HL-60/S4 treated with phorbol 12-myristate 13-acetate at 8.2 ng/mL for 4 days and 3 days (cell line): ENCODE results near the gene MAD1L1.
"Not testable (repeated sequence)": the region's sequence is repeated elsewhere in the genome, so short reads cannot be mapped to it uniquely, and the experiment has no call there.

Experiments used
- in situ Hi-C: fragments of 300-500 bp; cut with MboI; formaldehyde crosslinking; loops from 2 replicates; pipeline ENCODE4 v1.15.0; 2022; ENCODE audit warnings: low sequenced_read_pairs

The MAD1L1 gene

DNA sequence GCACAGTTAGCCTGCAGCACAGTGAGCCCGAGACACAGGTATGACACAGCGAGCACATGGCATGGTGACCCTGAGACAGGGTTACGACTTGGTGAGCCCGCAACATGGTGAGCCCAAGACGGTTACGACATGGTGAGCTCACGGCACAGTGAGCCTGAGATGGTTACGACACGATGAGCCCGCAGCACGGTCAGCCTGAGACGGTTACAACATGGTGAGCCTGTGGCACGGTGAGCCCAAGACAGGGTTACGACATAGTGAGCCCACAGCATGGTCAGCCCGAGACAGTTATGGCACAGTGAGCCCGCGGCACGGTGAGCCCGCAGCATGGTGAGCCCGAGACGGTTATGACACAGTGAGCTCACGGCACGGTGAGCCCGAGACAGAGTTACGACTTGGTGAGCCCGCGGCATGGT is 156.1 kb downstream of the MAD1L1 start:
- in situ Hi-C loops: no loop called here

DNA sequence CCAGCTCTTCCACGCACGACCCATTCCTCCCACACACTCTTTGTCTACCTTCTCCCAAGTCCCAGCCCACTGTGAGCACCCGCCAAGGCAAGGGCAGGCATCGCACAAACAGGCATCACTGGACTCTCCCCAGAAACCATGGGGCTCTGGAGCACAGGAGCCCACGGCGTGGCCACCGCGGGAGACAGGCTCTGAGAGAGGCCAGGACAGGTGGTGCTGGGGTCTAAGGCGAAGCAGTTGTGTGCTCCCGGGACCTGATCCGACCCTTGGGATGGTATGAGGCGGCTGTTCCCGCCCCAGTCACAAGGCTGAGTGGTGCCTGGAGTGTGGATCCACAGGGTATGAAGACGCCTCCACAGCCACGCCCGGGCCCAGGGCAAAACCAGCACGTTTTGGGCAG is 156.9 kb downstream of the MAD1L1 start:
- in situ Hi-C loops: no loop called here

DNA sequence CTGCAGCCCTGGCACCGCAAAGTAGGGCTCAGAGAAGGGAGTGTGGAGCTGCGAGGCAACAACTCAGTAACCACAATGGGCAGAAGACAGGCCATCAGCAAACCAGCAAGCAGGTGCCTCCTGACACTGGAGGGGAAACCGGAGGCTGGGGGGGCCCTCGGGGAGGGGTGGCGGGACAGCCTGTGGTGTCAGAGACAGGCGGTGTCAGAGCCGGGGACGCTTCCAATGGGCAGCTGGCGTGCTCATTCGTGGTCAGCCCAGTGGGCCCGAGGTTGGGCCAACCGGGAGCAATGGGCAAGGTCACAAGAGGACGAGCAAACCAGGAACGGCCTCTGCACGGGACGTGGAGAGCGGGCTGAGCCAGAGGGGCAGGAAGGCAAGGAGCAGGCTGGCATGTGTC is 158.1 kb downstream of the MAD1L1 start:
- in situ Hi-C loops: no loop called here

DNA sequence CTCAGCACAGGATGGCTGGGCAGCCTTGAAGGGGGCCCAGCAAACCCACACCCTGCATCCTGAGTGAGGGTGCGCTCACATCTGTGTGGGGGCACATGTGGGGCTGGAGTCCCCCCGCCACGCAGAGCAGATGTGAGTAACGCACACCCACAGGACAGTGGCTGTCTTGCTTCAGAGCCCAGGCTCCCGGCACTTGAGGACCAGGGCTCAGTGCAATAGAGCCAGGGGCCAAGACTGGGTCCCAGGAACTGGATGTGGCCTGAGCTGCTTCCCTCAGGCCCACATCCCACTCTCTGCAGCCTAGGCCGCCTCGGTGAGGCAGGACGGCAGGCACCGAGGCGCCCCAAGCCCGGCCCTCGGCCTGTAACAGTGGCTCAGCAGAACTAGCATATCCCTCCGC is 159.9 kb downstream of the MAD1L1 start:
- in situ Hi-C loops: no loop called here

DNA sequence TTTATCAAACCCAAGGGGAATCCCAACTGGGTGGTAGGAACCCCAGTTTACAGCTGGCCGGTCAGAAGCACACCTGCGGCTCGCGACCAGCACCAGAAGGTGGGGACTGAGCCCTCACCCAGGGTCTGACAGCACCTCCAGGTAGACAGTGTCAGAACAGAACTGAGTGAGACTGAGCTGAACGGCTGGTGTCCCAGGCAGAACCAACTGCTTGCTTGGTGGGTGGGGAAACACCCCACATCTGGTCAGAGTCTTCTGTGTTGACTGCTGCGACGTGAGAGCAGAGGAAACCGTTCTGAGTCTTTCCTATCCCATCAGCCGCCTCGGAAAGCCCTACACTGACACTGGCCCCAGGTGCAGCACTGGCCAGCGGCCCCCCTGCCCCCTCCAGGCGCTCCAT is 160.7 kb downstream of the MAD1L1 start:
- in situ Hi-C loops: no loop called here

DNA sequence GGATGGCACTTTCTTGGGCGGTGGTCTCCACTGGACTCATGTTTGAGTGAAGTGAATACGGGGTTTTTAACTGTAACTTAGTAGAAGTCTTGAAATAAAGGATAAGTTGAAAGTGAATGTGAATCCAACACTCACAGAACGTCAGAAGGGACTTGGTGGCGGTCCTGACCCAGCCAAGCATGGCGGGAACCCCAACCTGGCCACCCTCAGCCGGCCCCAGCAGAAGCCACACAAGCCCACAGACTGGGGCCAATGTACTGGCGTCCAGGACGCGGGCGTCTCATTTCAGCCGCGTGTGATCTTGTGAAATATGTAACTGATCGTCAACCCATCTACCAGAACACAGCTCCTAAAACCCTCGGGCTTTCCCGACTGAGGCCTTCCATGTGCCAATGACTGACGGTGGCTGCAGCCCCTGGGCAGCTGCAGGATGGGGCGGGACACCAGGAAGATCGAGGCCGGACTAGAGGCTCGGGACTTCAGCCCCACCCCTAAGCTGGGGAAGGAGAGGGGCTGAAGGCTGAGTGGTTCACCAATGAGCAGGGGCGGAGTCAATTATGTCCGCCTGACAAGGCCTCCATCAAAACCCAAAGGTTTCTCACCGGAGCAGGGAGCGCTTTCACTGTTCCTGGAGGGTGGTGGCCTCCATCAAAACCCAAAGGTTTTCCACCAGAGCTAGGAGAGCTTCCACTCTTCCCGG is 161.5 kb downstream of the MAD1L1 start:
- in situ Hi-C loops: no loop called here

DNA sequence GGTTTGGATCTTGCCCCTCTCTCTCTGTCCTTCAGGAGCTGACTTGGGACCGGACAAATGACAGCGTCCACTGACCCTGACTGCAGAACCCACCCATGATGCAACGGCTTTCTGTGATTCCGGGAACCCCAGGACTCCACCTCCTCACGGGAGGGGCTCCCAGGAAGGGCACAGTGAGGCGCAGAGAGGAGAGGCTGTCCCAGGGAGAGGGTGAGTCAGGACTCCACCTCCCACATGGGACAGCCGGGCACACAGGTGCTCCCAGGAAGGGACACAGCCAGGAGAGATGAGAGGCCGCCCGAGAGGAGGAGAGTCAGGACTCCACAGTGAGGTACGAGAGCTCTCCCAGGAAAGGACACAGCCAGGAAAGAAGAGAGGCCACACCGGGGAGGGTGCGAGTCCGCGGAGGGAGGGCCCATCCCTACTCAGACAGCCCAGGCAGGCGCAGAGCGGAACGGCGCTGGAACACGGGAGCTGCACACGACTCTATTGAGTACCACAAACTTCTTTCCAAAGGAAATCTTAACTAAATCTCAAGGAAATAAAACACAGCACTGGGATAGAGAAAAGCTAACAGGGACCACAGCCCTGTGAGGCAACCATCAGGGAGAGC is 162.5 kb downstream of the MAD1L1 start:
- in situ Hi-C loops: no loop called here

DNA sequence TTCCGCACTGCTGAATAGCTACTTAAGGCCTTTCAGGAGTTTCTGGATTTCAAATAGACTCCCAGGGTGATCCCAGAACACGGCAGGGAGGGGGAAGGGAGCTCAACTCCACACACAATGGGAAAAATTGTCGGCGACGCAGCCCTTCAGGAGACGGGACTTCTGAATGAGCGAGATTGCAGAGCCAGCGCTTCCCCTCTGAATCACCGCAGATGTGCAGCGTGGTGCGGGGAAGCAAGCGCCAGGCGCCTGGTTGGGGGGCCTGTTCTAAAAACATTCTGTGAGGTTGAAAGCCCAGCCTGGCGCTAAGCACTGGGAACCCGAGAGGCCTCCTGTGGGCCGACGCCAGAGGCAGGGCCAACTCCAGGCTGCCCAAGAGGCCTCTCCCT is 163.3 kb downstream of the MAD1L1 start:
- in situ Hi-C loops: no loop called here

DNA sequence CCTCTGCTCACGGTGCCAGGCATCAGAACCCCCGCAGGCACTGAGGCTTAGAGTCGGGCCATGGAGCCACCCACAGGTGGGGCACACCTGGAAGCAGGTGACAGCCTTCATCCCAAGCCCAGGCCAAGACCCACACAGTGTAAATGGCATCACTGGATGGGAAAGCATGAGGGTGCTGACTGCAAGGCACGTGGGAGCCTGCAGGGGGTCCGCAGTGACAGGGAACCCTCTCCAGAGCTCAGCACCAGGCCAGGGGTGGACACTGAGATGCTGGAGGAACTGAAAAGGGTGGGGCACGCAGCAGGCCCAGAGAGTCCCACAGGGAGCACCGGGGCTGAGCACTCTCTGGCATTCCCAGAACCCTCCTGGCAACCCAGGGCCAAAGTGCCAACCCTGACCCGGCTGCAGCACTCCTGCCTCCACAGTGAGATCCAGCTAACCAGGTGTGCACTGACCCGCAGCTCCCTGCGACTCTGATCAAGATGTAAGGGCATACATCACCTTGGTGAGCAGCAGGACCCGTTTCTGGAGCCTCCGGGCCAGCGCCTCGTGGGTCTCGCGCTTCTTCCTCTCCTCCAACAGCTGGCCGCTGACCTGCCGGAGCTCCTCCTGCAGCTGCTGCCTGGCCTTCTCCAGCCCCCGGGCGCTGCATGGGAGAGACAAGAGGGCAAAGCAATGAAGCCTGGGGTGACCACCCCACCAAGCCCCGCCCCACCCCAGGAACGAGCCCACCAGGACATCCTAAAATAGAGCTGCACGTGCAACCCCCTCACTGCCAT is 163.9 kb downstream of the MAD1L1 start:
- in situ Hi-C loops: no loop called here

DNA sequence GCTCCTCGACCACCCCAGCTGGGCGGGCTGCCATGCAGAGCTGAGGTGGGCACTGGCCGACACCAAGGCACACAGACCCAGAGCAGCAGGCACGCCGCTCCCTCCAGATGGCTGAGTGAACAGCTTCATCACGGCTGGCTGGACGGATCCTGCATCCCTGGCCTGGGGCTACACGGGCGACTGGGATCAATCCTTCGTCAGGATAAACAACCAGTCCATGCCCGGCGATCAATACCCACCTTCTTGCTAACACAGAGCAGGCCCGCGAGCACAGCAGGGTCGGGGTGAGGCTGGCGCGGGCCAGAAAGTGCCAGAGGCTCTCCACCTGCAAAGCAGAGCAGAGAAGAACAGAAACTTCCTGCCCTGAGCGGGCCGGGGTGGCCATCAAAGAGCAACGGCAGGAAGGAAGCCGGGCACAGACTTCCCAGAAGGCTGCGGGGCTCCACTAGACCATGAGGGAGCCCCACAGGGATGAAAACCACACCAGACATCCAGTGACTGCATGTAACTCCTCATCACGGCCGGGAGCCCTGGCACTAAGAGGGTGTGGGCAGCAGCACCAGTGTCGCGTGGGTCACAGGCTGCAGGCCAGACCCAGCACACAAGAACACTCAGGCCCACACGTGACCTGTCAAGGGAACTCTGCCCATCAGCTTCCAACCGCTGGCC is 166.4 kb downstream of the MAD1L1 start:
- in situ Hi-C loops: no loop called here

DNA sequence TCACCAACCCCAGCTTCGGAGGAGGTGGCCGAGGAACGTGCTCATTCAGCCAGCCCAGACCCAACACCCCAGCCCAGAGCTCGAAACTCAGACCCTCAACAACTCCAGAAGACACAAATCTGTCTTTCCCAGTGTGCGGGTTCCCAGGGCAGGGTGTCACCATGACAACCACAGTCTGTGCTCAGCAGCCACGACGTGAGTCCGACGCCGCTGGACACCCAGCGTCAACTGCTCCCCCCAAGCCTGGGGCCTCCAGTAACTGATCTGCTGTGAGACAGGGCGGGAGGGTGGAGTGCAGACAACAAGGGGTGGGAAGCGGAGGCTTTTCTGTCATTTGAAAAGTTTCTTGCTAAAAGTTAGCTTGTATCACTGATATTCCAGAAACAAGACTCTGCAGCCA is 167.2 kb downstream of the MAD1L1 start:
- in situ Hi-C loops: no loop called here

DNA sequence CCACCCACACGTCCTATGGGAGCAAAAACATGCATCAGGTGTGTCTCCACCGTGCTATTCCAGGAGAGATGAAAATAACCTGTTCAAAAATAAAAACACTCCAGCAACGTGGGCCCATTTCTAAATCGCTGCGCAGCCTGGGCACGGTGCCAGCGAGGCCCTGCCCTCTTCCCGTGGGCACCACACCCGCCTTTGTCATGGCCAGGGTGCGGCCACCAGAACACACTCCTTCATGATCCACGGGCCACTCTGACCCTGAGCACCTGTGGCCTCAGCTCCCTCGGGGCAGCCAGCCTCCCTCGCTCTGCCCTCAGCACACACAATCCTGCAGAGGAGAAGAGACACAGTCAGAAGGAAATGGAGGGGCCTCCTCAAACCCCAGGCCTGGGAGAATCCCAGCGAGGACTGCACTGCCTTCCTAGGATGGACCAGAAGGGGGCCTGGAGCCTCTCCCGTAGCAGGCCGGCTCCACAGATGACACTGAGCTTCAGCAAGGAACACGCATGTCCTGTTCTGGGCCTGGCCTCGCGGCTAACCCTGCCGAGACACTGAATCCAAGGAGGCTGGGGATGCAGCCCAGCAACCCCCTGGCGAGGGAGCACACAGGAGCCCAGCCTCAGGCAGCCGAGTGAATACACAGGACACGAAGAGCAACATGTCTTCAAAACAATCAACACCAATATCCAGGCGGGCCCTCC is 169.0 kb downstream of the MAD1L1 start:
- in situ Hi-C loops: no loop called here

DNA sequence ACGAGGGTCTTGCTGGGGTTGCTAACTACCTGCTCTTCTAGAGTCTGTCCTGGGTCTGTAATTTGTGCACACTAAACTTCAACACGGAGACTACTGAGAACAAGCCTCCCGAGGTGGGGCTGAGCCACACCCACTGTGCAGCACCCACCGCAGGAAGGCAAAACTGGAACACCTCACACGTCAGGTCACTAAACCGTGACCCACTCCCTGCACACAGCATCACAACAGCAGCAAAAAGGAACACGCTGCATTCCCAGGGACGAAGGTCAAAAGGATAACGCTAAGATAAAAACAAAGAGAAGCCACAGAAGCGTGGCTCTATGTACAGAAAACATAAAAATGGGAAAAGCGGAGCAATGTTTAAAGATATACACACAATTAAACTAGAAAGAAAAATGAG is 170.1 kb downstream of the MAD1L1 start:
- in situ Hi-C loops: no loop called here

DNA sequence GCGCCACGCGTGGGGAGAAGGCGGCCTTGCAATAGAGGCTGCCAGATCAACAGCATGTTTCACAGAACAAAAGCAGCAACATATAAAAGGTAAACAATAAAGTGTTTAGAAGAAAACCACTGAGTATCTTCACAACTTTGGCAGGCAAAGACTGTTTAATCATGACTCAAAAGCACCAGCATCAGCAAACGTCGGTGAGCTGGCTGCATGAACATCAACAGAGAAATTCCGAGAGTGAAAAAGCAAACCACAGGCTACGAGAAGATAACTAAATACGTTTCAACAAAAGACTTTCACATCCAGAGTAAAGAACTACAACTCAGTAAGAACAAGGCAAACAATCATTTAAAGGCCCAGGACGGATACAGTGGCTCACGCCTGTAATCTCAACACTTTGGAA is 172.0 kb downstream of the MAD1L1 start:
- in situ Hi-C loops: no loop called here

DNA sequence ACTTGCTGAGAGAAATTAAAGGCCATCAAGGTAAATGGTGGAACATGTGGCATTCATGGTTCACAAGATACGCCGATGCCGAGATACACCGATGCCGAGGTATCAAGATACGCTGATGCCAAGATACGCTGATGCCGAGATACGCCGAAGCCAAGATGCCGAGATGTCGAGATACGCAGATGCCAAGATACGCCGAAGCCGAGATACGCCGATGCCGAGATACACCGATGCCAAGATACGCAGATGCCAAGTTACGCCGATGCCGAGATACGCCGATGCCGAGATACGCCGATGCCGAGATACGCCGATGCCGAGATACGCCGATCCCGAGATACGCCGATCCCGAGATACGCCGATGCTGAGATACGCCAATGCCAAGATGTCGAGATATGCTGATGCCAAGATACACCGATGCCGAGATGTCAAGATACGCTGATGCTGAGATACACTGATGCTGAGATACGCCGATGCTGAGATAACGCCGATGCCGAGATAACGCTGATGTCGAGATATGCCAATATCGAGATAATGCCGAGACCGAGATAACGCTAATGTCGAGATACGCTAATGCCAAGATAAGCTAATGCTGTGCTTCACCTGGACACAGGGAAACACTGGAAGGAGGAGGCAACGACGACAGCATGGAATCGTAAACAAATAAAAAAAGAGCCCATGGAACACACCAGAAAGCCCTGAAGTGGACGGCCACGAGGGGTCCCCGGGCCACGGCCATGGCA is 172.6 kb downstream of the MAD1L1 start:
- in situ Hi-C loops: no loop called here

DNA sequence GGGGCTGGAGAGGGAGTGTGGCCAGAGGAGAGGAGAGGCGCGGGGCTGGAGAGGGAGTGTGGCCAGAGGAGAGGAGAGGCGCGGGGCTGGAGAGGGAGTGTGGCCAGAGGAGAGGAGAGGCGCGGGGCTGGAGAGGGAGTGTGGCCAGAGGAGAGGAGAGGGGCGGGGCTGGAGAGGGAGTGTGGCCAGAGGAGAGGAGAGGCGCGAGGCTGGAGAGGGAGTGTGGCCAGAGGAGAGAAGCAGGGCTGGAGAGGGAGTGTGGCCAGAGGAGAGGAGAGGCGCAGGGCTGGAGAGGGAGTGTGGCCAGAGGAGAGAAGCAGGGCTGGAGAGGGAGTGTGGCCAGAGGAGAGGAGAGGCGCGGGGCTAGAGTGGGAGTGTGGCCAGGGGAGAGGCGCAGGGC is 174.5 kb downstream of the MAD1L1 start:
- in situ Hi-C loops: not testable (repeated sequence)

DNA sequence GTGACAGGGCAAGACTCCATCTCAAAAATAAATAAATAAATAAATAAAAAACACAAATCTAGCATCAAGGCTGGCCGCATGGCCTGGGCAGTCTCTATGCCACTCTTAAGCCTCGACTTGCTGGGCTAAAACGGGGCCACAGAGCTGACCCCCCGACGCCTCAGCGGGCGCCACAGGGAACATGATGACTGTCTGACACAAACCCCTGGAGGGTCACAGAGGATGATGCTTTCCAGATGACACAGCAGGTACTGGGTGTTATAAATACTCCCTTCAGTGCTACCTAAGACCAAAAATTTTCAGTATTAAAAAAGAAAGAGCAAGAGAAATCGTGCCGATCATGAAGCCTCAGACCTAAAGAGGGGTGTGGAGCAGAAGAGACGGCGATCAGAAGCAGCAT is 176.8 kb downstream of the MAD1L1 start:
- in situ Hi-C loops: no loop called here

DNA sequence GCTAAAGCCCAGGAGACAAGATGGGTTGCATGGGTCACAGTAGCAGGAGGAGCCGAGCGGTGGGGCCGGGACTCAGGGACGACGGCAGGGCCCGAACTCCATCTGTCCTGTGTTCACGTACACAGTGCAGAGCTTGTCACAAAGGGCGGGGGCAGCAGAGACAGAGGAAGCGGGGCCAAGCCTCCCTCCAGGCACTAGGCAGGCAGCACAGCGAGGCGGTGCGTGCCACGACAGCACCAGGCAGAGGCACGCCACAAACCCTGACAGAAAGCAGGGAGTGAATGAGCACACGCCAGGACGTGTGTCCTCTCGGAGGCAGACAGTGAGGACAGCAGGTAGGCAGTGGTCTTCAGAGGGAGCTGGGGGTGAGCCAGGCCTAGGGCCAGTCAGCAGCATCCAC is 177.8 kb downstream of the MAD1L1 start:
- in situ Hi-C loops: no loop called here

DNA sequence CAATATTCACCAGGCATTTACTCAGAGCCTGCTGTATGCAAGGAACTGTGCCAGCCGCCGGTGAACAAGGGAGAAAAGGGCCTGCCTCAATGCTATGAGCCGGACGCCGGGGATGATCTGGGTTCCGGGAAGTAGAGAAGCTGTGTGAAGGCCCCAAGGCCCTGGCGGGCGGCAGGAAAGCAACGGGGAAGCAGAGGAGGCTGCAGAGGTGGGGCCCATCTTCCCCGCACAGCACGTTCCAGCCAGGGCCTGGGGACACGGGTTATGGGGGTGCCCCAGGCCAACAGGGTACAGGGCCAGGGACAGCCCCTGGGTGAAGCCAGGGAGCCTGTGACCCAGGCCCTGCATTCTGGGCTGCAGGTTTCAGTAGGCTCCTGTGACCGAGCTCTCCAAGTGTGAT is 179.3 kb downstream of the MAD1L1 start:
- in situ Hi-C loops: no loop called here

DNA sequence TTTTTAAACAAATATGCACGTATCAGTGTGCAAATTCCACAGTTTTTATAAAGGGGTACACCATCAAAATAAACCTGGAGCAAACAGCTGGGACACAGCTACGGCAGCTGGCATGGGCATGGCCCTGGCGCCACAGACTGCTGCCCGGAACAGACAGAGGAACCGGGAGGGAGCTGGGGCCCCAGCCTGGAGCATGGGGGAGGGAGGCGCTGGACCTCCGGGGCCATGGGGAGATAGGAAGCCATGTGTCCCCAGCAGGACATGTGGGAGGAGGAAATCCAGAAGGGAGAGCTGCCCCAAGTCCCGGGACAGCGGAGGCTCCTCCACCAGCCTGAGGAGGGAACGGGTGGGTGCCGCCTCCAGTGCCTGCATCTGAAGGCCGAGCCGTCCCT is 180.1 kb downstream of the MAD1L1 start:
- in situ Hi-C loops: no loop called here
